ENCODE data around the gene FGFRL1. TPM values are rescaled to one million over a fixed set of nuclear protein-coding genes. Genes with fewer than 3 reads are reported as not detected.

Gene FGFRL1
- total RNA-seq, 6 experiments from 2014 or later, result 27.9 to 60.1 (median 45.7) TPM

GRCh38 chr4:967113-968104 lies 44.0 kb upstream of the FGFRL1 start:
- H3K27me3 ChIP-seq, result no peaks in the 10 kb centered on the region
- DNase-seq (peak in 1 of 3 donors; percentile 16), ATAC-seq (no peak)
- H3K9me3 ChIP-seq, result no peaks in the 10 kb centered on the region
- peaks cover 0 to 12% (median 3%) of the 10 kb centered on the region in 4 donors for H3K4me1 ChIP-seq
- H3K4me3 ChIP-seq, result no peak overlapping the region
- intact Hi-C loops (cut with DNase I), result no loop called here
- TF ChIP-seq, protein P1, sequence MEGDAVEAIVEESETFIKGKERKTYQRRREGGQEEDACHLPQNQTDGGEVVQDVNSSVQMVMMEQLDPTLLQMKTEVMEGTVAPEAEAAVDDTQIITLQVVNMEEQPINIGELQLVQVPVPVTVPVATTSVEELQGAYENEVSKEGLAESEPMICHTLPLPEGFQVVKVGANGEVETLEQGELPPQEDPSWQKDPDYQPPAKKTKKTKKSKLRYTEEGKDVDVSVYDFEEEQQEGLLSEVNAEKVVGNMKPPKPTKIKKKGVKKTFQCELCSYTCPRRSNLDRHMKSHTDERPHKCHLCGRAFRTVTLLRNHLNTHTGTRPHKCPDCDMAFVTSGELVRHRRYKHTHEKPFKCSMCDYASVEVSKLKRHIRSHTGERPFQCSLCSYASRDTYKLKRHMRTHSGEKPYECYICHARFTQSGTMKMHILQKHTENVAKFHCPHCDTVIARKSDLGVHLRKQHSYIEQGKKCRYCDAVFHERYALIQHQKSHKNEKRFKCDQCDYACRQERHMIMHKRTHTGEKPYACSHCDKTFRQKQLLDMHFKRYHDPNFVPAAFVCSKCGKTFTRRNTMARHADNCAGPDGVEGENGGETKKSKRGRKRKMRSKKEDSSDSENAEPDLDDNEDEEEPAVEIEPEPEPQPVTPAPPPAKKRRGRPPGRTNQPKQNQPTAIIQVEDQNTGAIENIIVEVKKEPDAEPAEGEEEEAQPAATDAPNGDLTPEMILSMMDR (IDR thresholded peaks at IDR 0.05), result no peak
- TF ChIP-seq POLR2A (IDR thresholded peaks at IDR 0.05), result no peak
- WGBS (ENCODE audit: insufficient coverage, low coverage, low lambda C conversion rate, missing lambda C conversion rate), result 59% methylated on average over 17 of the region's 76 CpGs
- H3K27ac ChIP-seq, result no peak overlapping the region
- H3K36me3 ChIP-seq, result no peaks in the 10 kb centered on the region

- no peak for ATAC-seq
- intact Hi-C loops (cut with DNase I), result no loop called here
- no peak for TF ChIP-seq POLR2A (IDR thresholded peaks at IDR 0.05)
- TF ChIP-seq, protein P1 (IDR thresholded peaks at IDR 0.05), result no peak
- Histone ChIP-seq H3K36me3 (no peaks in the 10 kb centered on the region), H3K27me3 (no peaks in the 10 kb centered on the region), H3K4me3 (no peak overlapping the region), H3K27ac (no peak overlapping the region), H3K9me3 (no peaks in the 10 kb centered on the region), H3K4me1 (peaks cover 0 to 17% (median 5%) of the 10 kb centered on the region in 4 donors)
- 32% methylated on average over 7 of the region's 24 CpGs for WGBS (ENCODE audit: insufficient coverage, low coverage, low lambda C conversion rate, missing lambda C conversion rate)
- DNase-seq, result peak in 1 of 3 donors; percentile 20
Observed at GRCh38 chr4:968221-968620, 43.2 kb upstream of the FGFRL1 start.

DNA sequence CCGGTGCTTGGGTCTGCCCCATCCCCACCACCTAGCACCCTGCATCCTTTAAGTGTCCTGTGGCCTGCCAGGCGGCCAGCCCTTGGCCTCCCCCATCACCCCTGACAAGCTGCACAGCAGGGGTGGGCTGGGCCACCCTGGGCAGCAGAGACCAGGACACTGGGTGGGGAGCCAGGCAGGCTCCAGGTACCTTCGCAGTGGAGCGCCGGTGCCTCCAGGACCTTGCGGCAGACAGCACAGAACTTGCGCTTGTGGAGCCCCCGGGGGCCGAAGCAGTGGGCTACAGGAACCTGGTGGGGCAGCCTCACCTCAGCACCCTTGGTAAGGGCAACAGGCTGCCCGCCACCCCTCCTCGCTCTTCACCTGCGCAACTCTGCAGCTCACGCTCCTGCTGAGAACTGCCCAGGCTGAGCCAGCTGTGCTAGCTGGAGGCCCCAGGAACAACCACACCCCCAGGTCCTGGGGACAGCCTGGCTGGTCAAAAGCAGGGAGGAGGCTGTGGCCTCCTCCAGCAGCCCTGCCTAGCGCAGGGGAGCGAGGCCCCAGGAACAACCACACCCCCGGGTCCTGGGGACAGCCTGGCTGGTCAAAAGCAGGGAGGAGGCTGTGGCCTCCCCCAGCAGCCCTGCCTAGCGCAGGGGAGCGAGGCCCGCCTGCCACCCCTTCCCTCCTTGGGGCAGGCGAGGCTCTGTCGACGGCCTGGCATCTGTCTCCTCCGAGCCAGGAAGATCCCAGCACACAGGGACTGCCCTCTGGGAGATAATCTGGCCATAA lies 42.6 kb upstream of the FGFRL1 start:
- TF ChIP-seq, protein P1 (IDR thresholded peaks at IDR 0.05), result no peak
- no peak for TF ChIP-seq POLR2A (IDR thresholded peaks at IDR 0.05)
- Histone ChIP-seq H3K4me1 (peaks cover 0 to 19% (median 5%) of the 10 kb centered on the region in 4 donors), H3K27me3 (no peaks in the 10 kb centered on the region), H3K4me3 (no peak overlapping the region), H3K36me3 (no peaks in the 10 kb centered on the region), H3K9me3 (no peaks in the 10 kb centered on the region), H3K27ac (no peak overlapping the region)
- 90% methylated on average over 2 of the region's 23 CpGs for WGBS (ENCODE audit: insufficient coverage, low coverage, low lambda C conversion rate, missing lambda C conversion rate)
- ATAC-seq, result no peak
- intact Hi-C loops (cut with DNase I), result no loop called here
- peak in 1 of 3 donors; percentile 15 for DNase-seq

GRCh38 chr4:970046-970745 lies 41.2 kb upstream of the FGFRL1 start:
- Histone ChIP-seq H3K27ac (no peak overlapping the region), H3K9me3 (no peaks in the 10 kb centered on the region), H3K4me1 (peaks cover 0 to 21% (median 5%) of the 10 kb centered on the region in 4 donors), H3K36me3 (no peaks in the 10 kb centered on the region), H3K4me3 (no peak overlapping the region), H3K27me3 (no peaks in the 10 kb centered on the region)
- ATAC-seq (no peak), DNase-seq (no peak)
- TF ChIP-seq POLR2A (IDR thresholded peaks at IDR 0.05), result no peak
- TF ChIP-seq, protein P1 (IDR thresholded peaks at IDR 0.05), result no peak
- intact Hi-C loops (cut with DNase I), result loop anchor here in 1 of 2 donors (5.0 kb wide), 1 partner anchor 38 kb away; the partner anchor contains the start of genes GAK and TMEM175
- WGBS (ENCODE audit: insufficient coverage, low coverage, low lambda C conversion rate, missing lambda C conversion rate), result 88% methylated on average over 5 of the region's 25 CpGs

Measured in right lobe of liver (tissue), 6 donors.